HG02759 (cell line): Measurements from ENCODE around the gene UTF1.

ENCODE experiments used
- ATAC-seq: cut with Tn5 transposase; IDR thresholded peaks from one replicate; pipeline ENCODE4 v1.9.1; 2021; ENCODE audit warnings: mild to moderate bottlenecking, moderate library complexity; ENCODE audit not compliant: unreplicated experiment

The UTF1 gene, protein sequence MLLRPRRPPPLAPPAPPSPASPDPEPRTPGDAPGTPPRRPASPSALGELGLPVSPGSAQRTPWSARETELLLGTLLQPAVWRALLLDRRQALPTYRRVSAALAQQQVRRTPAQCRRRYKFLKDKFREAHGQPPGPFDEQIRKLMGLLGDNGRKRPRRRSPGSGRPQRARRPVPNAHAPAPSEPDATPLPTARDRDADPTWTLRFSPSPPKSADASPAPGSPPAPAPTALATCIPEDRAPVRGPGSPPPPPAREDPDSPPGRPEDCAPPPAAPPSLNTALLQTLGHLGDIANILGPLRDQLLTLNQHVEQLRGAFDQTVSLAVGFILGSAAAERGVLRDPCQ

GRCh38 chr10:133230044-133230361 lies at the start of gene UTF1:
TSS of gene UTF1 (plus strand) at chr10:133230217. CDS start at chr10:133230289, 72 bp downstream.
- no peak for ATAC-seq

GRCh38 chr10:133180965-133181639 lies 48.9 kb upstream of the UTF1 start:
- ATAC-seq = no peak

GRCh38 chr10:133182190-133182589 lies 47.8 kb upstream of the UTF1 start:
- no peak for ATAC-seq

GRCh38 chr10:133182791-133183645 lies 47.0 kb upstream of the UTF1 start:
- no peak for ATAC-seq

- ATAC-seq = no peak
Observed at GRCh38 chr10:133183646-133184378, 46.2 kb upstream of the UTF1 start.

DNA sequence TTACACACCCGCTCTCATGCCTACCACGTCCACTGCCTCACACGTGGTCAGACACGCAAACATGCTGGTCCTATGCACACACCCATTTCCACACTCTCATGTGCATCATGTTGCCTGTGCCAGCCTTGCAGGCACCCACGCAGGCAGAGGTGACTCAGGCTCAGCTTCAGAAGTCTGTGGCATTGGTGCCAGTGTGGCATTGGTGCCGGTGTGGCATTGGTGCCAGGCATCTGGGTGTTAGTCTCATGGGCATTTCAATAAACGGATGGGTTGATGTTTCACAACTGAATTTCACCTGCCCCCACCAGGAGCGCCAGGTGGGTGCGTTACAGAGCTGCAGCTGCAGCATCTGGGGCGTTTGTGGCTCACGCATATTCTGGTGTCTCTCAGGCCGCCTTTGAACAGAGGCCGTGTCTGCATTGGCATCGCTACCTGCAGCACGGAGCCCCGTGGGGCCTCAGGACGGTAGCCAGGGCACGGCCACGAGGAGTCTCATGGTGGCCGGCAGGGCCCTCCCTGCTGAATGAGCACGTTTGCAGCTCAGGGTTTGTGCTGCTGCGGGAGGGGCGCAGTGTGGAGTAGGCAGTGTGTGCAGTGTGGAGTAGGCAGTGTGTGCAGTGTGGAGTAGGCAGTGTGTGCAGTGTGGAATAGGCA lies 45.3 kb upstream of the UTF1 start:
- ATAC-seq = no peak

GRCh38 chr10:133185421-133185820 lies 44.6 kb upstream of the UTF1 start:
- ATAC-seq = no peak

GRCh38 chr10:133185916-133186315 lies 44.1 kb upstream of the UTF1 start:
- ATAC-seq = no peak

DNA sequence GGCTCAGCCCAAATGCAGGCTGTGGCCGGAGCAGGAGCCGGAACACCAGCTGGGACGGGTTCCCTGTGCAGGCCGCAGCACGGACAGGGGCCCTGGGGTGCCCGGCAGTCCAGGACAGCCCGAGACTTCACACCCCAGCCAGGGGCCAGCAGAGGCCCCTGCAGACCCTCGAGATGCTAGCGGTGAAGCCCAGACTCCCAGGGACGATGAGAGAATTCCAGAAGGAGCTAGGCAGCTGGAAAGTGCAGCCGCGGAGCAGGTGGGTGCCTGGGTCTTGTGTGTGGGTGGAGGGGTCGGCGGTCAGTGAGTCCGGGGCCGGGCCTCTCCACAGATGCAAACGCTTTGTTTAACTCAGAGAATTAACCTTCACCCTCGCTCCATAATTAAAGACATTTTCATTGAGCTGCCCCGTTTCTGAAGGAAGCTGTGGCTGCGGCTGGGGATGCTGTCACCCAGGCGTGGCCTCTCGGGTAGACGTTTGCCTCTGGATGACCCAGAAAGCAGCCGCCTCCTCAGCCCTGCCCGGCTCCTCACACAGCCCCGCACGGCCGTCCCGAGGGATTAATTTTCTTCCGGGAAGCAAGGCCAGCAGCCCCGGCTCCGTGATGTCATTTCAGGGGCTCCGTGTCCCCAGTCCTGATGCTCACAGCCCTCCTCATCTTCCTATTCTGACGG lies 43.5 kb upstream of the UTF1 start:
- no peak for ATAC-seq

- no peak for ATAC-seq
Observed at GRCh38 chr10:133187091-133187905, 42.7 kb upstream of the UTF1 start.

DNA sequence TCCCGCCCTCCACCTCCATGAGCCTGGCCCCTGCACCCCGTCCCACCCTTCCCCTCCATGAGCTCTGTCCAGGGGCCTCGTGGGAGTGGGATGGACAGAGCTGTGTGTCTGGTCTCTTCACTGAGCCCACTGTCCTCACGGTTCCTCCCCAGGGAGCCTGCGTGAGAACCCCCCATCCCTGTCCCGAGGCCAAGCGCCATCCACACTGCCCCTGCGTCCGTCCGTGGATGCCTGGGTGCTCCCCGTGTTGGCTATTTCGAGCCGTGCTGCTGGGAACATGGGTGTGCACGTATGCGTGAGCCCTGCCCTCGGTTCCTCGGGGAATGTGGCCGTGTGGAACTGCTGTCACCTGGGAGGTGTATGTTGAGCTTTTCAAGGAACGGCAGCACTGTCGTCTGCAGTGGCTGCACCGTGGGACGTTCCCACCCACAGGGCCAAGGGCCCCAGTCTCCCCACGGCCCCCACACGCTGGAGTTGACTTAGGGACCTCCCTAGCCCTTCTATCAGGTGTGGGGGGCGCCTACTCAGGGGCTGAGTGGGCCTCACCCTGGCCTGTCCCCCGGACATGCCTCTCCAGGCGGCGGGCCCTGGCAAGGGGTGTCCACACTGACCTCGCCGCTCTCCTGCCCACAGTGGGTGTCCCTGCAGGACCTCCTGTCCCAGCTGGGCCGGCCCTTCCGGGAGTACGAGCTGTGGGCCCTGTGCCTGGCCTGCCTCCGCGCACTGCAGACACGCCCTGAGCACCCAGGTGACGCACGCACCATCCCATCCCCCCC lies 41.9 kb upstream of the UTF1 start:
- no peak for ATAC-seq

DNA sequence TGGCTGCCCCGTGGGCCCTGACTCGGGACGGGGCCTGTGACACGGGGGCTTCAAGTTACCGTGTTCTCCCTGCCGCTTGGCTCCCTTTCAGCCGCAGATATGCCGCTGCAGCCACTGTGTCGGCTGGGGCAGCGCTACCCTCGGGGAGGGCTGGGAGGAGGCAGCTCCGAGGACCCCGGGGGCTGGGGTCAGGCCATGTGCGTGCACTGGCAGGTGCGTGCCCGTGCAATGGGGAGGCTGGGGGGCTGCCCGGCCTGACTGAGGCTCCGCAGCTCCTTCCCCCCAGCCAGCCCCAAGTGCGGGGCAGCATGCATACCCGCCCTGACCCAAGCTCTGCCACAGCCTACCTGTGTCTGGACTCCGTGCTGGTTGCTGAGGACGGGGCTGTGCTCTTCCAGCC lies 40.8 kb upstream of the UTF1 start:
- ATAC-seq = no peak

- no peak for ATAC-seq
Observed at GRCh38 chr10:133189726-133190125, 40.3 kb upstream of the UTF1 start.

- ATAC-seq = no peak
Observed at GRCh38 chr10:133190225-133190624, 39.8 kb upstream of the UTF1 start.

GRCh38 chr10:133191651-133192050 lies 38.4 kb upstream of the UTF1 start:
- ATAC-seq = no peak

DNA sequence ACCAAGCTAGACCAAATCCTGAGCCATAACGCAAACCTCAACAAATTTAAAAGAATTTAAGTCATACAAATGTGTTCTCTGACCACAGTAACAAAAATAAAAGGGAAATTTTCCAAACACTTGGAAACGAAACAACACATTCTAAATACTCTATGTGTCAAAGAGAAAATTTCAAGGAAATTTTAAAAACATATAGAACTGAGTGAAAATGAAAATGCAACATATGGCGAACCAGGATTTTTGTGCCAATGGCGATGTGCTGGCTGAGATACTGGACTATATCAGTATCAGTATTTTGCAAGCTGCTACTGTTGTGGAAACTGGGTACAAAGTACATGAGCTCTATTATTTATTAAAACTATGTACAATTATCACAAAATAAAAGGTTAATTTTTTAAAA lies 35.9 kb upstream of the UTF1 start:
- no peak for ATAC-seq

- no peak for ATAC-seq
Observed at GRCh38 chr10:133195096-133195495, 34.9 kb upstream of the UTF1 start.

DNA sequence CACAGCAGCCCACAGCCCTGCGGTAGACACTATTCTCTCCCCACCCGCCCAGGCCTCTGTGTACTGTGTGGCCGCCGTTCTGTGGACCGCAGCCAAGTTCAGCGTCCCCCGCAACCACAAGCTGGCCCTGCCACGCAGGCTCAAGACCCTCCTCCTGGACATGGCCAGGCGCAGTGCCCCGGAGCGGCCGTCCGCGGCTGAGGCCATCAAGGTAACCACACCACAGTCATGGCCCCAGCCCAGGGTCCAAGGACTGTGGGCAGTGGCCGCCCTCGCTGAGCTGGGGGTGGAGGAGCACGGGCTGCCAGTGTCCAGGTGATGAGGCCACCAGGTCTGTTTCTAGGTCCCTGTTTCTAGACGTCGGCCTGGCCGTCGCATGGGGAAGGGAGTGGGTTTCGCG lies 34.4 kb upstream of the UTF1 start:
- no peak for ATAC-seq
